Inflammatory macrophage treated with lipopolysaccharide for 4 hours (primary cell): ENCODE data around the gene TBC1D20.
A peak's percentile ranks its signal among the peaks of the same experiment; 100 is the strongest.
"Not testable (repeated sequence)": the region's sequence is repeated elsewhere in the genome, so short reads cannot be mapped to it uniquely, and the experiment has no call there.

Source experiments
- DNase-seq: peaks from one replicate; pipeline ENCODE4 v3.0.0-alpha.2; 2020

The TBC1D20 gene

GRCh38 chr20:475463-476357, 13.4 kb upstream of the TBC1D20 start:
- DNase-seq: no peak

GRCh38 chr20:474581-474980, 12.2 kb upstream of the TBC1D20 start:
- DNase-seq: no peak

- DNase-seq: no peak
These were observed 10.6 kb upstream of the TBC1D20 start for GRCh38 chr20:472889-473292.

GRCh38 chr20:472137-472846, 10.0 kb upstream of the TBC1D20 start:
- DNase-seq: no peak

- DNase-seq: no peak
These were observed 7.6 kb upstream of the TBC1D20 start for GRCh38 chr20:469746-470490.

- DNase-seq: no peak
These were observed 5.4 kb upstream of the TBC1D20 start for GRCh38 chr20:467755-468154.

- DNase-seq: peak; percentile 41
These were observed 807 bp downstream of the TBC1D20 start for GRCh38 chr20:461254-462198.

- DNase-seq: peak; percentile 54
These were observed 1.6 kb downstream of the TBC1D20 start for GRCh38 chr20:460707-461106.

DNA sequence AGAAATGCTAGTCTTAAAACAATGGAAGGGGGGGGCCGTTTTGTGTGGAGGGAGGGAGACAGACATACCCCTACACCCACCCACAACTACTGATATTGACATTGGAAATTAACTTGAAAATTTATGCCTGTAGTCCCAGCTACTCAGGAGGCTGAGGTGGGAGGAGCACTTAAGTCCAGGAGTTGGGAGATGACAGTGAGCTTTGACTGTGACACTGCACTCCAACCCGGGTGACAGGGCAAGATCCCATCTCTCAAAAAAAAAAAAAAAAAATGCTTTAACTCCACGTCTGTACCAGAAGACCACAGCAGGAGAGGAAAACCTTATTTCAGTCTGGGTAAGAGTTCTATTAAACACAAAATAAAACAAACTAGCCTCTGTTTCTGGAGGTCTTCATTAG, 2.2 kb downstream of the TBC1D20 start:
- no peak for DNase-seq

GRCh38 chr20:458776-459175, 3.6 kb downstream of the TBC1D20 start:
- DNase-seq: peak; percentile 59

GRCh38 chr20:454951-455350, 7.4 kb downstream of the TBC1D20 start:
- no peak for DNase-seq

DNA sequence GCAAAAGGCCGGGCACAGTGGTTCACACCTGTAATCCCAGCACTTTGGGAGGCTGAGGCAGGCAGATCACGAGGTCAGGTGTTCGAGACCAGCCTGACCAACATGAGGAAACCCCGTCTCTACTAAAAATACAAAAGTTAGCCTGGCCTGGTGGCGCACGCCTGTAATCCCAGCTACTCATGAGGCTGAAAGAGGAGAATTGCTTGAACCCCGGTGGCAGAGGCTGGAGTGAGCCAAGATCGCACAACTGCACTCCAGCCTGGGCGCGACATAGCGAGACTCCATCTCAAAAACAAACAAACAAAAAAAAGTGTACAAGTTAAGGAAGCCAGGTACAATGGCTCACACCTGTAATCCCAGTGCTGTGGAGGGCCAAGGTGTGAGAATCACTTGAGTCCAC, 10.3 kb downstream of the TBC1D20 start:
- DNase-seq: not testable (repeated sequence)

- DNase-seq: no peak
These were observed 16.6 kb downstream of the TBC1D20 start for GRCh38 chr20:445514-446336.

GRCh38 chr20:444862-445426, 17.4 kb downstream of the TBC1D20 start:
- DNase-seq: no peak

GRCh38 chr20:444117-444516, 18.2 kb downstream of the TBC1D20 start:
- no peak for DNase-seq

DNA sequence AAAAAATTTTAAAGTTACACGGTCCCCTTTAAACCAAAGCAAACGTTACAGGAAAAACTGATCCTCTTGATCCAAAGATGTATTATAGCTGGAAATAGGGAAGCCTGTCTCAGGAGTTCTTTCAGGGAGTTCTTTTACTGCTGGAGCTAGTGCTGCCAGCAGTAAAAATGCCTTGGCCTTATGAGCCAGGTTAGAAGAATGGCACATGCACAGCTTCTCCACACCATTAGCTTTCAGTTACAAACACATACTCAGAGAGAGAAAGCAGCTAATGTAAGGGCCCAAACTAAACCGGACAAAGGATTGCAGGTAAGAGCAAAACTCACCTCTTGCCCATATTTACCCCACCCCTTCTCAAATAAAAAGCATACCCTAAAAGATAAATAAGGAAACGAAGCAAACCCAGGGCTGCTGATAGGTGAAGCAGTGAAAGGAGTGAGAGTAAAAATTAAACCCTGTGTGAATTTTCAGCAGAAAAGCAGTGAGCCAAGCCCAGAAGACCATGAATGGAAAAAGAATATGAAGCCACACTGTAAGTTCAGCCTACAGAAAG, 19.0 kb downstream of the TBC1D20 start:
- no peak for DNase-seq

- DNase-seq: no peak
These were observed 21.7 kb downstream of the TBC1D20 start for GRCh38 chr20:440636-441035.

DNA sequence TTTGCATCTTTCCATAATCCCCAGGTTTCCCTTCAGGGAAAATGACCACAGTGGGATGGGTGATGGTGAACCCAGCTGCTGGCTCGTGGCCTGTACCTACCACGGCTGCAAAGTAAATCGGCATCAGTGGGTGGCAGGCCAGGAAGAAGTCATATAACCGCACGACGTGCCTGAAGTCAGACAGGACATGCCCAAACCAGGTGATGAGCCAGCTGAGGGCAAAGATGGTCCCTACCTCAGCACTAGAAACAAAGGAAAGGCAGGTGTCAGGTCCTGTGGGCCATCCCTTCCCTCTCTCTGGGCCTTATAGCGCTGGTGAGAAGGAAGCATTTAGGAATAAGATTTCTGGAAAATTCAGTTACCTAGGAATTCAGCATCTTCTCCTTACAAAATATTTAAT, 22.2 kb downstream of the TBC1D20 start:
- DNase-seq: no peak

DNA sequence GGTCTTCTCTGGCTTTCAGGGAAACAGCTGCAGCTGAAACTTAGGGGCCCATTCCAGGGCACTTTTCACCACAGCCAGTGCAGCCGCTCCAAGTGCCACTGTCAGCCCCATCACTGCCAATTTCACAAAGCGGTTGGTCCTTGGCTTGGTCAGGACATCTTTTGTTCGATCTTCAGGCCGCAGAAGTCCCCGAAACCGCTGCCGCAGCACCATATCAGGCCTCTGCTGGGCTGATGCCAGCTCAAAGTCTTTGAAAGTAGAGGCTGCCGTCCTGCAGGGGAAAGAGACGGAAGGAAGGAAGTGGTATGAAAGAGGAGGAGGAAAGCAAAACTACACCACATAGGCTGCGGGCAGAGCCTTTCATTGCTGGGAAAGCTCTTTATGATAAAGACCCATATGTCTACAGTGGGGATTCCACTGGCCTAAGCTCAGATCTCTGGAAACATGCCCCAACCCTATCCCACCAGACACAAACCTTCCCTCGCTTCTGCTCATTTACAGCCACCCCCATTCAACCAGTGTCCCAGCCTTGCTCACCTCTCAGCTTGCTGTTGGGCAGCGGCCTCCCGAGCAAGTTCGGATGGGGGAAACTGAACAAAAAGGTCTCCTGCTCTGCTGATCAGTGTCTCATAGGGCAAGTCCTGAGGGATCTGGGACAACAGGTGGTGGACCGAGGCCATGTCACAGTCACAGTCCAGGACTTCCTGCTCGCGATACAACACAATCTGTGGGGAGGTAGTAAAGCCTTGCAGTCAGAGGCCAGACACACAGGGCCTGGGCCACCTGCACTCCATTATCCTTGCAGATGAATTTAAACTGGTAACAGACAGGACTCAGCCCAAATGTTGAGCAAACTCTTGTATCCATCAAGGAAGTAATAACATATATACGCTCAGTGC, 23.5 kb downstream of the TBC1D20 start:
- no peak for DNase-seq
